HEK293T (cell line): Measurements from ENCODE around the gene PSMA4.

Experiments
- ARNT ChIP-seq: fragments of 450-650 bp; IDR thresholded peaks from 2 replicates; pipeline ENCODE4 v1.6.1; 2017; ENCODE audit warnings: mild to moderate bottlenecking
- BHLHE40 ChIP-seq: fragments of 450-650 bp; IDR thresholded peaks from 2 replicates; pipeline ENCODE4 v1.6.1; 2016; ENCODE audit warnings: mild to moderate bottlenecking, moderate library complexity, borderline replicate concordance
- FOXK2 ChIP-seq: fragments of 450-650 bp; IDR thresholded peaks from 2 replicates; pipeline ENCODE4 v1.6.1; 2016; ENCODE audit warnings: mild to moderate bottlenecking
- FOXM1 ChIP-seq: fragments of 450-650 bp; IDR thresholded peaks from 2 replicates; pipeline ENCODE4 v1.6.1; 2017; ENCODE audit warnings: mild to moderate bottlenecking, borderline replicate concordance
- L3MBTL2 ChIP-seq: fragments of 450-650 bp; conservative IDR thresholded peaks from 2 replicates; pipeline ENCODE4 v1.6.1; 2016; ENCODE audit warnings: mild to moderate bottlenecking
- LEF1 ChIP-seq: fragments of 450-650 bp; IDR thresholded peaks from 2 replicates; pipeline ENCODE4 v1.6.1; 2017; ENCODE audit warnings: mild to moderate bottlenecking, borderline replicate concordance
- NFRKB ChIP-seq: fragments of 450-650 bp; IDR thresholded peaks from 2 replicates; pipeline ENCODE4 v1.6.1; 2016; ENCODE audit warnings: mild to moderate bottlenecking, moderate library complexity
- SP1 ChIP-seq: fragments of 450-650 bp; IDR thresholded peaks from 2 replicates; pipeline ENCODE4 v1.6.1; 2017
- ZNF384 ChIP-seq: fragments of 450-650 bp; IDR thresholded peaks from 2 replicates; pipeline ENCODE4 v1.6.1; 2016
- TF ChIP-seq, protein P1 (sequence below): fragments of 450-650 bp; IDR thresholded peaks from 2 replicates; pipeline ENCODE4 v1.6.1; 2016

- TF ChIP-seq, protein P1, sequence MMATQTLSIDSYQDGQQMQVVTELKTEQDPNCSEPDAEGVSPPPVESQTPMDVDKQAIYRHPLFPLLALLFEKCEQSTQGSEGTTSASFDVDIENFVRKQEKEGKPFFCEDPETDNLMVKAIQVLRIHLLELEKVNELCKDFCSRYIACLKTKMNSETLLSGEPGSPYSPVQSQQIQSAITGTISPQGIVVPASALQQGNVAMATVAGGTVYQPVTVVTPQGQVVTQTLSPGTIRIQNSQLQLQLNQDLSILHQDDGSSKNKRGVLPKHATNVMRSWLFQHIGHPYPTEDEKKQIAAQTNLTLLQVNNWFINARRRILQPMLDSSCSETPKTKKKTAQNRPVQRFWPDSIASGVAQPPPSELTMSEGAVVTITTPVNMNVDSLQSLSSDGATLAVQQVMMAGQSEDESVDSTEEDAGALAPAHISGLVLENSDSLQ, result no peak
- TF ChIP-seq BHLHE40, result no peak
- TF ChIP-seq FOXM1, result no peak
- no peak for TF ChIP-seq SP1
- no peak for TF ChIP-seq L3MBTL2
- no peak for TF ChIP-seq NFRKB
- TF ChIP-seq ARNT, result no peak
- no peak for TF ChIP-seq FOXK2
- no peak for TF ChIP-seq LEF1
- no peak for TF ChIP-seq ZNF384
Observed at GRCh38 chr15:78599189-78599588, 58.9 kb downstream of the PSMA4 start.
